GM21786 (cell line): Measurements from ENCODE around the gene METRNL.
"Not testable (repeated sequence)": the region's sequence is repeated elsewhere in the genome, so short reads cannot be mapped to it uniquely, and the experiment has no call there.

ENCODE experiments used
- ATAC-seq: cut with Tn5 transposase; IDR thresholded peaks from one replicate; pipeline ENCODE4 v1.9.1; 2021; ENCODE audit not compliant: unreplicated experiment

Gene METRNL

DNA sequence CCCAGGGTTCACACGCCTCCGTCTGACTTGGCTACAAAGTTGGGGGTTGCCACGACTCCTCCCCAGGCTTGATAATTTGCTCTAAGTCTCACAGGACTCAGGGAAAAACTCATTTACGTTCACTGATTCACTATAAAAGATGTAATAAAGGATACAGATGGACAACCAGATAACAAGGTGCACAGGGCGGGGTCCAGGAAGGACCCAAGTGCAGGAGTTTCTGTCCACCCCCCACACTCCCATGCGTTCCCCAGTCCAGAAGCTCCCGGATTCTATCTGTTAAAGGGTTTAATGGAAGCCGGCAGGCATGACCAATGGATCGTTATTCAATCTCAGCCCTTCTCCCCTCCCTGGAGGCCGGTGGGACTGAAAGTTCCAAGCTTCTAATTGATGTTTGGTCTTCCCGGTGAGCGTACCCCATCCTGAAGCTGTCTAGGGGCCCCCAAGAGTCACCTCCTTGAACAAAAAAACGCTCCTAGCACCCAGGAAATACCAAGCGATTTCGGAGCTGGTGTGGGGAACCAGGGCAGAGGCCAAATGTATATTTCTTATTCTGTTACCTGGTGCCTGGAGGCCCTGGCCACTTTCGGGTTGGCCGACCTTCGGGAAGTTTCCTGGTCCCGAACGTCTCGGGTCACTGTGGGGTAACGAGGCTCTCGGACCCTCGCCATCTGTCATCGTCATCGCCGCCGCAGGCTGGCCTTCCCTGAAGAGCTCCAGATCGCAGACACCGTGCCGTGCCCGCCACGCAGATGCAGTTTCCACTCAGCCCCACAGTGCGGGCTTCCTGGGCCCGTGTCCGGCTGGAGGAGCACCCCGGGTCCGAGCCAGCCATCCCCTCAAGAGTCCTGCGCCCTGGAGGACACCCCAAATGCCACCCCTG lies 13.5 kb upstream of the METRNL start:
- no peak for ATAC-seq

DNA sequence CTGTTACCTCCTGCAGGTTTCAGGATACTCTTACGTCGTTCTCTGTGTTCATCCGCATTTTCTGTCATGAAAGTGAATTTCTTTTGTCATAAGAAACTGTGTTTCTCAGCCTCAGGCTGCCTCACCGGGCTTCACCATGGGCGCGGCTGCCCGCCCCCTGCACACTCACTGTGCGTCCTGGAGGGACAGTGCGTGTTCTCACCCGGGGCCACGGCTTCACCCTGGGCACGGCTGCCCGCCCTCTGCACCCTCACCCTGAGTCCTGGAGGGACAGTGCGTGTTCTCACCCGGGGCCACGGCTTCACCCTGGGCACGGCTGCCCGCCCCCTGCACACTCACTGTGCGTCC lies 12.9 kb upstream of the METRNL start:
- not testable (repeated sequence) for ATAC-seq

DNA sequence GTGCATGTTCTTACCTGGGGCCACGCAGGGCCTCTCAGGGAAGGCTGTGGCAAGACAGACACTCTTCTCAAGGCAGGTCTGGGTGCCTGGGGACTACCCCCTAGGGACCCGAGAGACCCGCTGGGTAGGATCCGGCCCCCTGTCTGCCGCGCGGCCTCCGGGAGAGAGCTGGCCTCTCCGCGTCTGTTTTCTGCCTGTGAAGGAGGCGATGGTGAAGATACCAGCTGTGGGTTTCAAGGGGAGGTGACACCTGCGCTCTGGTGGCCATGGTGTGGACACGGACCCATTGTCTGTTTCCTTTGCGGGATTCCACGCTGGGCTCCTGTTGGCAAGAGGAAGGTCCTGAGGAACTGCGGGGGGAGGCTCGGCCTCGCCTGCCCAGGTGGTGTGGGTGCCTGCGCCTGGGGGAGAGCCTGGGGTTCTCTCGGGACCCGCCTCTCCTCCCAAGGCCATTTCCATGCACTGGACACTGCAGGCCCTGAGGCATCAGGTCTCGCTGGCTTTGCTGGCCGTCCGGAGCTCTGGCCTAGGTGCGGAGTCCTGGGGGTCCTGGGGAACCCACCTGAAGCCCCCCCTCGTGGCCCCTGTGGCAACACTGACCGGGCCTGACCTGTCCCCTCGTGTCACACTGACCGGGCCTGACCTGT lies 12.2 kb upstream of the METRNL start:
- no peak for ATAC-seq

DNA sequence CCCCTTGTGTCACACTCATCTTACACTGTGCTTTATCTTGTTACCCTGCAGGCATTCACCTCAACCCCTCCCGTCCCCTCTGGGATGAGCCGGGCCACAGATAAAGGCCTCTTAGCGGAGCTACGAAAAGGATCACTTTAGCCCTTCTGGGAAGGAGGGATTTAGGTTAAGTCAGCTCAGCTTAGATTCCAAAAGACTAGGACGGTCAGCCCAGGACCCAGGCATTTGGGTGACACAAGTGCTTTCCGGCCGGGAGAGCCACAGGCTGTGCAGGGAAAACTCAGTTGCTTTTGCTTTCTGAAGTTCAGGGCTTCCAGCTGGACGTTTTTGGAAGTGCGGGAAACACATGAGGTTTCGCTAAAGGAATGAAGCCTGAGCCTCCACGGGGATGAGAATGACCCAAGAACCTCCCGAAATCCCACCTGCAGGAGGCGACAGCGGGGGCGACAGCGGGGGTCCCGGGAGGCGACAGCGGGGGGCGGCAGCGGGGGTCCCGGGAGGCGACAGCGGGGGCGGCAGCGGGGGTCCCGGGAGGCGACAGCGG lies 11.6 kb upstream of the METRNL start:
- no peak for ATAC-seq

DNA sequence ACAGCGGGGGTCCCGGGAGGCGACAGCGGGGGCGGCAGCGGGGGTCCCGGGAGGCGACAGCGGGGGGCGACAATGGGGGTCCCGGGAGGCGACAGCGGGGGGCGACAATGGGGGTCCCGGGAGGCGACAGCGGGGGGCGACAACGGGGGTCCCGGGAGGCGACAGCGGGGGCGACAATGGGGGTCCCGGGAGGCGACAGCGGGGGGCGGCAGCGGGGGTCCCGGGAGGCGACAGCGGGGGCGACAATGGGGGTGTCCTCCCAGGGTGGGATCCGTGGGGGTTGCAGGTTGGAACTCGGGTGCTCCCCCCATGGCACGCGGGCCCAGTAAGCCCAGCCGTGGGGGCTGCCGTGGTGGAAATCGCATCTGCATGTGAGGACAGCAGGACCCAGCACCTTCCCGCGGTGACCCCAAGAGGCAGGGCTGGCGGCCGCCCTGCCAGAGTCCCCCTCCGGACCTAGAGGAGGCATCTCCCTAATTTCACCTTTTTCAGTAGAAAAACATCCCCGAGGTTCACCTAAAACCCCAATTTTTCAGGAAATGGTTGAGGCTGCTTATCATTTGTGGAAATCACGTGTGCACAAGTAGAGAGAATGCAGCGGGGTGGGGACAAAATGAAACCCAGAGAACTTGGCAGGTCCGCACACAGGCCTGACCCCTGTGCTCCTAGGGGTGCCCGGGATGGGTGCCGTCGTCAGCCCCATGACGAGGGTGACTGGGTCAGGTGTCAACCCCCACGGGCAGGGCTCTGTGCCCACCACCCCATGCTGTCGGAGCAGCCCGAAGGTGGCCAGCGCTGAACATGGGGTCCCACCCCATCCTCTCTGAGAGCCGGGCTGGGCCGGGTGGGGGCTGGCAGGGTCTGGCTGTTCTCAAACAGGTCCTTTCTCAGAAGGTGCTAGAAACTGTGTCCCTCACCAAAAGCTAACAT lies 10.5 kb upstream of the METRNL start:
- ATAC-seq: no peak

DNA sequence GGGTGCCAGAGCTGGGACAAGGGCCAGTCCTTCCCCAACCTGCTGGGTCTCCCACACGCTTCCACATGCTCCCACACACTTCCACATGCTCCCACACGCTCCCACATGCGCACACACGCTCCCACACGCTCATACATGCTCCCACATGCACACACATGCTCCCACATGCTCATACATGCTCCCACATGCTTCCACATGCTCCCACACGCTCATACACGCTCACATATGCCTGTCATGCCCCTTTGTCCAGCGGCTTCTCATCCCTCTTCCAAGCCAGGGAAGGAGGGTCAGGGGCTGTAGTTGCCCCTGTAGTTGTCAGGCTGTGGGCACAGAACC lies 9.9 kb upstream of the METRNL start:
- no peak for ATAC-seq

DNA sequence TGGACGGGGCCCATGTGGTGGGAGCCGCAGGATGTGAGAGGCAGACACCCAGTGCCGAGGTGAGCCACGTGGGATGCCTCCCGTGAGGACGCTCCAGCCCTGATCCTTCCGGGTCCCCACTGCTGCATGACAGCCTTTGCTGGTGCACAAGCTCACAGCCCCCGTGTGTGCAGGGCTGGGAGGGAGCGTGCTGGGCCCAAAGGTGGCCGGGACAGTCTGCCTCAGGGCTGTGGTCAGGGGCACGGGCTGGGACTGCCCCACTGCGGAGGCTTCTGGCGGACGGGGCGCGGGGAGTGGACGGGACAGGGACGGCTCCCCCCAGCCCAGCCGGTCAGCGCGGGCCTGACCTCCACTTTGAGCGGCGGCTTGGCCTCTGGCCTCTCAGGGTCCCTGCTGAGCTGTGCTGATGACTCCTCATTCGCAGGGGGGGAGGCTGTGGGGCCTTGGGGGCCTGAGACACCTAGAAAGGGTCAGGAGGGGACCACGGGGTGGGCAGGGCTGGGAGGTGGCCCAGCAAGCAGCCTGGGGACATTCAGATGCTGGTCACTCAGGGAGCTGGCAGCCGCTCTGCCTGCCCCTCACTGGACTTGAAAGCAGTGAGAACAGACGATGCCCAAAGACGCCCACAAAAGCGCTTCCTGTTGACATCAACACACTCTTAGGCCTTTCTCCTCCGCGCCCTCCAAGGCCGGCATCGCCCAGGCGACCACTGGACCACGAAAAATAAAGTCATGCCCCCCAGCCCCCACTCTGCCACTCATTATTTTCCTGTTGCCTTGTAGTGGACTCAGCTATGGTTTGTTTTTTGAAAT lies 9.3 kb upstream of the METRNL start:
- no peak for ATAC-seq

DNA sequence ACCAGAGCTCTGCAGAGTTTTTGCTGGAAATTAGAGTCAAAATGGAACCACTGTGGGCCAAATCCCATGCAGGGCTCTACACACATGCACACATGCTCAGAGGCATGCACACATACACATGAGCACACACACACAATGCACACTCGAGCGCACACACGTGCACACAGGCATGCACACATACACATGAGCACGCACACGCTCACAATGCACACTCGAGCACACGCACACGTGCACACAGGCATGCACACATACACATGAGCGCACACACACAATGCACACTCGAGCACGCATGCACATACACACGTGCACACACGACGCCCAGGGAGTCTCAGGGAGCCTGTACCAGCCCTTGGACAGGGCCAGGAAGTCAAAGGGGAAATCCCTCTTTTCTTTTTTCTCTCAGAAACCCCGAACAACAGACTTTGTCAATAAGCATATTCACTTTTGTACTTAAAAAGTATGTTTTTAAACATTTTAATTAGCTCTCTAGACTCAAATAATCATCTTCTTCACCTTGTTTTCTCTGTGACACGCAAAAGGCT lies 8.5 kb upstream of the METRNL start:
- no peak for ATAC-seq

DNA sequence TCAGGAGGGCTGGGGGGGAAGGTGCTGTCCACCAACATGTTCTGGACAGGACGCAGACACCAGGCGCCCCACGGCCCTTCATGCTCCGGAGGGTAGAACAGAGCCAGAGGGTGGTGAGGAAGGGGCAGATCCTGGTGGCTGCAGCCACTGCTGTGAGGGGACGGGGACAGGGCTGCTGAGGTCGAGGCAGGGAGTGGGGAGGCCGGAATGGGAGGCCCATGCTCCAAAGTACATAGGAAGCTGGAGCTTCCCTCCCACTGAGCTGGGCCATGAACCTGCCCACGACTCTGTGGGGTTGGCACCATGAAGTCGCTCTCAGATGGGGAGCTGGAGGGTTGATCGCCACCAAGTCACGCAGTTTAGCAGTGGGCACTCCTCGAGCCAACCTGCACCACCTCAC lies 8.0 kb upstream of the METRNL start:
- no peak for ATAC-seq

DNA sequence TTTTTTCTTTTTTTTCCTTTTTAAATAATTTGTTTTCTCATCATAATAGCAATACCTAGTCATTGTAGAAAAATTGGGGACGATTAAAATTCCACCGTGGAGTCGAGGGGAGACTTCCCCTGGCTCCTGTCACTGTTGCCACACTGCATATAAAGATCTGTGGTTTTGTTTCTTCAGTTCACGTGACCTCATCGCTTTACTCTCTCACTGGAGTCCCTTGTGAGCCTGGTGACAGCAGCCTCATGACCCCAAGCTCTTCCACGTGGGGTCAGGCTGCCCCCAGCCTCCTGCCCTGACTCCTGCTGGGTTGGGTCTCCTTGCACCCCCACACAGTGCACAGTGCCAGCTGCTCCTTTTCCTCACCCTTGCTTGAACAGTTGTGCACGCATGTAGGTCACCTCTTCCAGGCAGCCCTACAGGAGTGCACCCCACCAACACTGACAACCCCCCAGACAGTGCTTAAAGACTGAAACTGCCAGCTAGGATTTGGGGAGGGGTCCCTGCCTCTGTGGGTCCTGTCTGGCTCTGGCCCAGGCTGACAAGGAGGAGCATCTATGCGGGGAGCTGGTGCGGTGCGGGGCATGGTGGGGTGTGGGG lies 7.3 kb upstream of the METRNL start:
- no peak for ATAC-seq

DNA sequence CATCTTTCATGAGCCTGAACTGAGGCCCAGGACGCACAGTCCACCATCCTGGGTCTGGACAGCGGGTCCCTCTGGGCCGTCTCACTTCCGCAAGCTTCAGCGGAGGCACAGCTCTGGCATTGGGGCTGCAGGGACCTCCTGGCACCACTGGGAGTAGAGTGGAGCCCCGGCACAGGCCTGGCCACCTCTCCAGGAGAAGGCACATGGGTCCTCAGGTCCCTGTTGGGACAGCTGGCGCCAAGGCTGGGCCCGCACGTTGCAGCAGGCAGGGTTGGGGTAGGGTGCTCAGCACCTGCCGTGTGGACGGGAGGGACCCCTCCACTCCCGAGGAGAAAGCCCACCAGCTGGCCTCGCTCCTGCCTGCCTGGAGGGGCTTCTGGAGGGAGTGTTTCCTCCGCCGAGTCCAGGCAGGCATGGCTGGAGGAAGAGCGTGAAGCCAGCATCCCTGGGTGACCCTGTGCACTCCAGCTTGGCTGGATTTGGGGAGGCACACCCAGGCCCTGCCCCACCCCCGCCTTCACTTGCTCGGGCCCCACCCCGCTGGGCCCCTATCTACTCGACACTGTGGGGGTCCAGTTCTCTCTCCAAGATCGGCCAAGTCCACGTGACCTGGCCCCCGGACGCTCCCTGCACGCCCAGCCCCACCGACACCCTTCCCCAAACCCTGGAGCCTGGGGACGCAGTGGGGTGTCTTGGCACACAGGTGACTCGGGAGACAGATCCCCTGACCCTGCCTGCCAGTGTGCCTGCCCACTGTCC lies 6.6 kb upstream of the METRNL start:
- no peak for ATAC-seq

DNA sequence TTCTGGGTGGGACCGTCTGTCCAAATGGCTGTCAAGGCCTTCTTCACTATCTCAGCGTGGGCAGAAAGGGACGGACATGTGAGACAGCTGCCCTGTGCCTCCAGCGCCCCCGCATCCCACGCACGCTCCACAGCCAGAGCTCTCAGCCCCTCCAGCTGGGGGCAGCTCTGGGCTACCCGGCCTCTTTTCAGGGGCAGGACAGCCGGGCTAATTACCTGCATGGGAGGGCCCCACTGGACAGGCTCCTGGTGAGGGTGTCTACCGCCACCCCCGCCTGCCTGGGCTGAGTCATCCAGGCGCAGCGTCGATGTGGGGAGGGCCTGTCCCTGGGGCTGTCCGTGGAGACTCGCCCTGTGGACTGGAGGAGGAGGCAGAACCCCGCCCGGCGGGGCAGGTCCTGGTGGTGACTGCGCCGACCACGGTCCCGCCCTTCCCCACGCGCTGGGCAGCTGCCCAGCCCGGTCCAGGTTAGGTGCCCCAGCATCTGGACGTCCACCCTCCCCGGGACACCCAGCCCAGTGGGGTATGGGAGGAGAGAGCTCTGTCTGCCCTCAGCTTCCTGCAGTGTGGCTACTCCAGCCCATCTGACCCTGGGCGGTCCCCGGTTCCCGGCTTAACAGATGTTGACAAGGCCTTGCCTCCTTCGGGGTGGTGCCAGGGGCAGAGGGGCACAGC lies 5.9 kb upstream of the METRNL start:
- ATAC-seq: no peak

DNA sequence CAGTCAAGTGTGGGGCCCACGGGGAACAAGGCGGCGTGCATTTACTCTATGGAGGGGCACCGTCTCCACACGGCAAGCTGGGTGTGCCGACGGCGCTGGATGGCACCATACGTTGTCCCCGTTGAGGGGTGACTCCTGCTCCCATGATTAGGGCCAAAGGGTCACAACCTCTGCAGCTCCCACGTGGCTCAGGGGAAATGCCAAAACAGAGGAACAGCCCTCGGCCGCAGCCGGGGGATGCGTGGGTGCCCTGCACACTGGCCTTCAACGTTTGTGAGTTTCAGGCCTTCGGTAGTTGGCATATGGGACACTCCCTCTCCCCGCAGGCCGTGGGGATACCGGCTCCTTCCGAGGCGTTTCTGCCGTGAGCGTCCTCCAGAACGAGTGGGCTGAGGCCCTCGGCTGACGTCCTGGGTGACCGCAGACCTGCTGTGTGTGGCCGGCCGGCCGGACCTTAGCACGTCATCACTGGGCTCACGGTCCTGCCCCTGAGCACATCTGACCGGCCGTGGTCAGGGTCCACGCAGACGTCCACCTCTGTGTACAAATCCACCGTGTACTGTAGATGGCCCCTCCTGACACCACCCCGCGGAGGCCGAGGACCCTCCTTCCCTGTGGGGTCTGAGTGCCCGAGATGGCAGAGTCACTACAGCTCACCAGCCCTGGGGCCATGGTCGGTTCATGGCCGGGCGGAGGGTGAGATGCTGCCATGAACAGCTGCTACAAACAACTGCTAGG lies 4.8 kb upstream of the METRNL start:
- ATAC-seq: no peak

DNA sequence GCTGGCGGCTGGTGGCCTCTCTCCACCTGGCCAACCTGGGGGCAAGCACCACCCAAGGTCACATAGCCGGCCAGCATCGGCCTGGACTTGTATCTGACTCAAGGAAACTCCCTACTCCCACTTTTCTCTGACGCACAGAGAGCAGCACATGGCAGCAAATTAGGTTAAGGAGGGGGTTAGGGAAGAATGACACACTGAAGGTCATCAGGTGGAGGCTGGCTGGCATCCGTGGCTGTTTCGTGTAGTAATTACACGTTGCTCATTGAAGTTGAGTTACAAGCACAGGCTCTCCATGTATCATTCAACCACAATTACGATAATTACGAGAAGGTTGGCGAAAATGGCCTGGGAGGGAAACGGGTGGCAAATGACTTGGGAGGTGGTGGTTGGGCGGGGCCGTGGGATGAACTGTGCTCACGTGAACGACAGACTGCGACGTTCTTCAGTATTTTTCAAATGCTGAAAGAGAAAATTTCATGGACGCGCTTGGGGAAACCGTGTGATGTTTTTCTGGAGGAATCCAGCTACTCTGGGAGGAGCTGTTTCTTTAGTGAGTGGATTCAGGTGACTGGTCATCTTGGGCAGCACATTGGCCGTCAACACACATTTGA lies 4.0 kb upstream of the METRNL start:
- no peak for ATAC-seq

DNA sequence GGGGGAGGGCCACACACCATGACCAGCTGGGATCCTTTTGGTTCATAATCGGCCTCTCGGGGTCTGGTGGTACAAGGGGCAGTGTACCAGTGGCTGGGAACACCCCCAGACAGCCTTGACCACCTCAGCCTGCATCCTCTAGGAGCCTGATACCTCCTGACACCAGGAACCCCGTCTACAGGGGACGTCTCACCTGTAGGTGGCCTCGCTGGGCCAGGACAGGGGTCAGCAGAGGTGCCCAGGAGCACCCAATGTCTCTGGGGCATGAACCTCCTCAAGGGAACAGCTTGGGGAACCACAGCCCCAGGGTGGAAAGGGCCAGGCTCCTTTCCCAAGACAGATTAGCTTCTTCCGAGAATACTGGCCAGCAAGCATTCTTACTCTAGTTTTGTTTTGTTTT lies 2.5 kb upstream of the METRNL start:
- no peak for ATAC-seq

DNA sequence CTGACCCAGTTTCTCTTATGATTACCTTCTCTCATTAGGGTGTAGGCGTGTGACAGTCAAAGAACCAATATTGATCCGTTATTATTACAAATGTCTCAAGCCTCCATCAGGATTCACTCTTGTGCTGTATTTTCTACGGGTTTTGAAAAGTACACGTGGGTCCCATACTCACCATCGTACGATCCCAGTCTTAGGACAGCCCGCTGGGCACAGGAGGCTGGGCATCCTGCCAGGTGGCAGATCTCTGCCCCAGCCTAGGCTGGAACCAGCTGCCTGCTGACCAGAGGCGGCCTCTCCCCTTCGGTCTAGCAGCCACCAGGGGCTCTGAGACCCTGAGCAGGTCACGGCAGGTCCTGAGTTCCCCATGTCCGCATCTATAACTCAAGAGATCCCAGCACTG lies 2.0 kb upstream of the METRNL start:
- ATAC-seq: no peak

DNA sequence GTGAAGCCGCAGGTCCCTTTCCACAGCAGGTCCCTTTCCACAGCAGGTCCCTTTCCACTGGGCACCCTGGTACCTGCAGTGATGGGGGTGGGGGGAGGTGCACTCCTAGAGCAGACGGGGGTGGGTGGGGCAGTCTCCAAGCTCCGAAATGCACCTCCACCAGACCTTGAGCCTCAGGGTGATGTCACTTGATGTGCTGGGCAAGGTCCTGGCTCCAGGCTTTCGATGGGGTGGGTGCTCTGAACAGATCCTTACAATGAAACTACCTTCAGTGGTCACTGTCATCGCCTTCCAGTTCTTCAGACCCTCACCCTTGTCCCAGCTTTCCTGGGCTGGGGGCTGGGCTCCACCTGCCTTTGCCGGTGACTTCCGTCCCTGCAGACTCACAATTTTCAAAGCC lies 1.5 kb upstream of the METRNL start:
- ATAC-seq: no peak
